ENCODE data around the gene TBXAS1. TPM values are rescaled to one million over a fixed set of nuclear protein-coding genes. Genes with fewer than 3 reads are reported as not detected.
A peak's percentile ranks its signal among the peaks of the same experiment; 100 is the strongest.

TBXAS1 gene
- total RNA-seq (1 to 10 TPM; 5.5 to 6.0 TPM), total RNA-seq (1.7 to 26.8 (median 6.6) reads per million in 172 experiments)
- 27.8 TPM for polyA plus RNA-seq (2013, experiment 1 of 2)
- polyA plus RNA-seq (2013, experiment 2 of 2), result 23.8 TPM

GRCh38 chr7:139829025-139829774, at the start of gene TBXAS1:
TBXAS1 (plus strand) TSS chr7:139829264; CDS start chr7:139829391, 127 bp downstream.
- Mint-ChIP-seq H3K9me3 (peaks cover 2% of the 10 kb centered on the region), H3K36me3 (ENCODE audit: low read depth) (peaks cover 11% of the 10 kb centered on the region), H3K27me3 (peaks cover 4% of the 10 kb centered on the region), H3K4me3 (peak within 1 kb of the TSS; percentile 40), H3K27ac (peak within 1 kb of the TSS; percentile 88), H3K4me1 (ENCODE audit: low read depth) (peaks cover 37% of the 10 kb centered on the region)
- peak within 1 kb of the TSS in 1 of 2 donors; percentile 74 for H3K27ac ChIP-seq (ENCODE audit: low read depth in 1 of 2, low read length in 2 of 2)
- TF ChIP-seq, protein P1, sequence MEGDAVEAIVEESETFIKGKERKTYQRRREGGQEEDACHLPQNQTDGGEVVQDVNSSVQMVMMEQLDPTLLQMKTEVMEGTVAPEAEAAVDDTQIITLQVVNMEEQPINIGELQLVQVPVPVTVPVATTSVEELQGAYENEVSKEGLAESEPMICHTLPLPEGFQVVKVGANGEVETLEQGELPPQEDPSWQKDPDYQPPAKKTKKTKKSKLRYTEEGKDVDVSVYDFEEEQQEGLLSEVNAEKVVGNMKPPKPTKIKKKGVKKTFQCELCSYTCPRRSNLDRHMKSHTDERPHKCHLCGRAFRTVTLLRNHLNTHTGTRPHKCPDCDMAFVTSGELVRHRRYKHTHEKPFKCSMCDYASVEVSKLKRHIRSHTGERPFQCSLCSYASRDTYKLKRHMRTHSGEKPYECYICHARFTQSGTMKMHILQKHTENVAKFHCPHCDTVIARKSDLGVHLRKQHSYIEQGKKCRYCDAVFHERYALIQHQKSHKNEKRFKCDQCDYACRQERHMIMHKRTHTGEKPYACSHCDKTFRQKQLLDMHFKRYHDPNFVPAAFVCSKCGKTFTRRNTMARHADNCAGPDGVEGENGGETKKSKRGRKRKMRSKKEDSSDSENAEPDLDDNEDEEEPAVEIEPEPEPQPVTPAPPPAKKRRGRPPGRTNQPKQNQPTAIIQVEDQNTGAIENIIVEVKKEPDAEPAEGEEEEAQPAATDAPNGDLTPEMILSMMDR (IDR thresholded peaks at IDR 0.05), result no peak
- H3K4me1 ChIP-seq (ENCODE audit: insufficient read depth, low read length), result peaks cover 22% of the 10 kb centered on the region
- no peaks in the 10 kb centered on the region for H3K27me3 ChIP-seq (ENCODE audit: control insufficient read depth in 1 of 2, insufficient read depth in 2 of 2, low read length in 2 of 2)
- POLR2A ChIA-PET, result interaction anchor here (1.3 to 1.8 kb wide), 3 partner anchors 50 to 193 kb away, joined by 3 to 5 read pairs (median 4); partner anchors contain the start of gene HIPK2
- no peaks in the 10 kb centered on the region for H3K9me3 ChIP-seq (ENCODE audit: control insufficient read depth in 1 of 2, insufficient read depth in 1 of 2, low read length in 2 of 2)
- CTCF ChIA-PET, result no interaction called here
- peak in 6 of 14 experiments; percentile 6 to 50 (median 27) for DNase-seq
- H3K4me3 ChIP-seq (ENCODE audit: low read length), result peak within 1 kb of the TSS; percentile 49
- intact Hi-C loops (cut with DNase I, micrococcal nuclease), result loop anchor here in 1 of 2 experiments (10.0 kb wide), 1 partner anchor 184 kb away; no protein-coding TSS in a partner anchor
- H3K36me3 ChIP-seq (ENCODE audit: insufficient read depth, low read length), result no peaks in the 10 kb centered on the region
- ATAC-seq (ENCODE audit: poor library complexity), result peak; percentile 63

DNA sequence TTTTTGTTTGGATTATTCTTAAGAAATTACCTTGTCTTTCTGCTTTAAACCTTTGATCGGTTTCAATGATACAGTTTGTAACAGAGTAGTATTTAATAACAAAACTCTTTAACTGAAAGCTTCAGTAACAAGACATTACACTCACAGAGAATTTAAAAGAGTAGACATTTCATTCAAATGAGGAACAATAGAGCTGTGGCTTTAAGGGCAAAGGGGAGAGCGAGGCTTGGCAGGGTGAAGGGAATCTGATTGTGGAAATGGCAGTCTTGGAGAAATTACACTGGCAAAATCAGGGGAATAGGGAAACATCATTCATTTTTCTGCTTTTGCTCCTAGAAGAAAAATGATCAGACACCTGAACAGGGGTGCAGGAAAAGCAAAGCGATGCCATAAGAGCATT, 46.1 kb upstream of the TBXAS1 start:
- H3K36me3 Mint-ChIP-seq (ENCODE audit: low read depth), result peaks cover 7% of the 10 kb centered on the region
- no peak overlapping the region for H3K4me3 Mint-ChIP-seq
- no peaks in the 10 kb centered on the region for H3K27me3 Mint-ChIP-seq
- no peak overlapping the region for H3K27ac ChIP-seq (ENCODE audit: low read depth in 1 of 2, low read length in 2 of 2)
- H3K4me1 Mint-ChIP-seq (ENCODE audit: low read depth), result peaks cover 13% of the 10 kb centered on the region
- H3K4me1 ChIP-seq (ENCODE audit: insufficient read depth, low read length), result peaks cover 8% of the 10 kb centered on the region
- no peaks in the 10 kb centered on the region for H3K36me3 ChIP-seq (ENCODE audit: insufficient read depth, low read length)
- H3K9me3 Mint-ChIP-seq, result no peaks in the 10 kb centered on the region
- intact Hi-C loops (cut with DNase I, micrococcal nuclease), result no loop called here
- H3K4me3 ChIP-seq (ENCODE audit: low read length), result no peak overlapping the region
- ChIA-PET CTCF (no interaction called here), POLR2A (interaction anchor here (0.6 kb wide), 1 partner anchor 211 kb away, joined by 3 read pairs; no protein-coding TSS in a partner anchor)
- H3K27me3 ChIP-seq (ENCODE audit: control insufficient read depth in 1 of 2, insufficient read depth in 2 of 2, low read length in 2 of 2), result peaks cover 4 to 7% of the 10 kb centered on the region in 2 experiments
- no peaks in the 10 kb centered on the region for H3K9me3 ChIP-seq (ENCODE audit: control insufficient read depth in 1 of 2, insufficient read depth in 1 of 2, low read length in 2 of 2)
- no peak overlapping the region for H3K27ac Mint-ChIP-seq
- DNase-seq (no peak), ATAC-seq (ENCODE audit: poor library complexity) (no peak)
- TF ChIP-seq, protein P1 (IDR thresholded peaks at IDR 0.05), result no peak

GRCh38 chr7:139783647-139784385, 45.2 kb upstream of the TBXAS1 start:
- H3K27ac Mint-ChIP-seq, result no peak overlapping the region
- peaks cover 6% of the 10 kb centered on the region for H3K4me1 Mint-ChIP-seq (ENCODE audit: low read depth)
- ATAC-seq (ENCODE audit: poor library complexity), result no peak
- no peak for DNase-seq
- Histone ChIP-seq H3K9me3 (ENCODE audit: control insufficient read depth in 1 of 2, insufficient read depth in 1 of 2, low read length in 2 of 2) (no peaks in the 10 kb centered on the region), H3K4me1 (ENCODE audit: insufficient read depth, low read length) (peaks cover 2% of the 10 kb centered on the region), H3K4me3 (ENCODE audit: low read length) (no peak overlapping the region), H3K27me3 (ENCODE audit: control insufficient read depth in 1 of 2, insufficient read depth in 2 of 2, low read length in 2 of 2) (peaks cover 4 to 7% of the 10 kb centered on the region in 2 experiments), H3K27ac (ENCODE audit: low read depth in 1 of 2, low read length in 2 of 2) (no peak overlapping the region), H3K36me3 (ENCODE audit: insufficient read depth, low read length) (no peaks in the 10 kb centered on the region)
- H3K9me3 Mint-ChIP-seq, result no peaks in the 10 kb centered on the region
- no peaks in the 10 kb centered on the region for H3K27me3 Mint-ChIP-seq
- POLR2A ChIA-PET, result interaction anchor here (0.6 kb wide), 2 partner anchors 211 to 325 kb away, joined by 3 read pairs; no protein-coding TSS in a partner anchor
- intact Hi-C loops (cut with DNase I, micrococcal nuclease), result no loop called here
- CTCF ChIA-PET, result no interaction called here
- H3K4me3 Mint-ChIP-seq, result no peak overlapping the region
- TF ChIP-seq, protein P1 (IDR thresholded peaks at IDR 0.05), result no peak
- H3K36me3 Mint-ChIP-seq (ENCODE audit: low read depth), result peaks cover under 1% of the 10 kb centered on the region
